HepG2 (cell line): ENCODE results near the gene CCDC93. TPM values are rescaled to one million over a fixed set of nuclear protein-coding genes. Genes with fewer than 3 reads are reported as not detected.
A peak's percentile ranks its signal among the peaks of the same experiment; 100 is the strongest.

Experiments
- ATAC-seq: fragments of 200-7000 bp; cut with Tn5 transposase; 3 replicates; pipeline ENCODE4 v1.9.1; 2020; ENCODE audit warnings: mild to moderate bottlenecking, moderate library complexity
- BruUV-seq: library from RNA; stranded (reverse); fragments of 400-500 nt; replicated peaks from 2 replicates; lab custom pipeline; 2021; lab: Mats Ljungman, UMichigan
- CTCF ChIA-PET: fragments of 300-600 bp; formaldehyde crosslinking; extraction: SDS; loops from one replicate; lab custom pipeline; 2021; ENCODE audit warnings: low total read pairs, inconsistent platforms, low intra/inter-chr PET ratio; lab: Yijun Ruan, JAX
- POLR2A ChIA-PET: fragments of 350-600 bp; sonication (Branson Sonifier 250); formaldehyde crosslinking; loops from one replicate; lab custom pipeline; 2020; ENCODE audit warnings: antibody characterized with exemption, inconsistent platforms; lab: Yijun Ruan, JAX
- DNase-seq: peaks from one replicate; pipeline ENCODE4 v3.0.0-alpha.2; 2015; ENCODE audit warnings: low spot score
- FAIRE-seq: peaks from 3 replicates; lab custom pipeline; 2011; peaks lifted over from hg19 to GRCh38; lab: Jason Lieb, UNC
- H2AFZ ChIP-seq: one replicate; pipeline ENCODE4 v1.6.1; 2011; ENCODE audit warnings: low read length, inconsistent platforms
- H3K27ac ChIP-seq: fragments of 300-600 bp; 3 replicates; pipeline ENCODE4 v1.8.0; 2011; ENCODE audit warnings: mixed run types, mild to moderate bottlenecking, mixed read lengths, low read length, inconsistent platforms; ENCODE audit not compliant: insufficient read depth; ENCODE audit errors: extremely low read length
- H3K27me3 ChIP-seq, 2 experiments: fragments of 200-600 bp in 1 of 2; 2 replicates in 1 of 2; 3 replicates in 1 of 2; pipeline versions ENCODE4 v1.6.0 to v1.8.0; 2011; ENCODE audit warnings: low read length in 2 of 2, mild to moderate bottlenecking in 2 of 2, moderate library complexity in 2 of 2, inconsistent platforms in 1 of 2; ENCODE audit not compliant: insufficient read depth in 2 of 2, control insufficient read depth in 1 of 2
- H3K36me3 ChIP-seq, 2 experiments: fragments of 200-600 bp in 1 of 2; replicated peaks in 1 of 2; 2 replicates in 1 of 2; 3 replicates in 1 of 2; pipeline versions ENCODE4 v1.5.1 to v1.8.0; 2011; ENCODE audit warnings: low read length in 2 of 2, inconsistent platforms in 1 of 2; ENCODE audit not compliant: insufficient read depth in 2 of 2, control insufficient read depth in 1 of 2
- H3K4me1 ChIP-seq: 2 replicates; pipeline ENCODE4 v1.5.1; 2012; ENCODE audit warnings: low read length, inconsistent platforms; ENCODE audit not compliant: insufficient read depth
- H3K4me2 ChIP-seq: 2 replicates; pipeline ENCODE4 v1.6.0; 2011; ENCODE audit warnings: low read depth, low read length, inconsistent platforms
- H3K4me3 ChIP-seq, 3 experiments: fragments of 200-600 bp in 1 of 3; sonication (generic), shearing (Covaris generic) in 1 of 3; replicated peaks in 1 of 3; 2 replicates each; pipeline ENCODE4 v1.5.1; 2011 to 2016; ENCODE audit warnings: low read length in 3 of 3, inconsistent platforms in 2 of 3, low read depth in 2 of 3, mild to moderate bottlenecking in 2 of 3, control low read depth in 1 of 3, mixed read lengths in 1 of 3; ENCODE audit not compliant: insufficient read depth in 1 of 3
- H3K79me2 ChIP-seq: one replicate; pipeline ENCODE4 v1.6.1; 2011; ENCODE audit warnings: low read length, inconsistent platforms; ENCODE audit not compliant: insufficient read depth
- H3K9ac ChIP-seq: 2 replicates; pipeline ENCODE4 v1.6.0; 2011; ENCODE audit warnings: mild to moderate bottlenecking, low read depth, low read length, inconsistent platforms; ENCODE audit not compliant: insufficient read depth
- H3K9me3 ChIP-seq: 2 replicates; pipeline ENCODE4 v1.5.1; 2012; ENCODE audit warnings: mild to moderate bottlenecking, low read length
- H4K20me1 ChIP-seq: 2 replicates; pipeline ENCODE4 v1.6.0; 2011; ENCODE audit warnings: inconsistent platforms, mild to moderate bottlenecking, low read length, moderate library complexity; ENCODE audit not compliant: insufficient read depth
- ATM ChIP-seq: fragments of 450-650 bp; IDR thresholded peaks from 2 replicates; pipeline ENCODE4 v1.7.1; 2017; ENCODE audit warnings: mild to moderate bottlenecking, borderline replicate concordance
- HNF4G ChIP-seq, 2 experiments: sonication (generic) in 1 of 2; formaldehyde crosslinking in 1 of 2; IDR thresholded peaks; 2 replicates each; pipeline versions ENCODE4 v1.4.0 to v1.6.1; 2011 to 2020; ENCODE audit warnings: borderline replicate concordance in 2 of 2, low read depth in 2 of 2, mild to moderate bottlenecking in 2 of 2, low read length in 1 of 2, missing genetic modification reagents in 1 of 2, moderate library complexity in 1 of 2
- NCOR1 ChIP-seq: fragments of 200-600 bp; sonication (generic); IDR thresholded peaks from 2 replicates; pipeline ENCODE4 v1.7.0; 2017; ENCODE audit warnings: antibody characterized with exemption, low read length, borderline replicate concordance
- NFRKB ChIP-seq: fragments of 450-650 bp; IDR thresholded peaks from 2 replicates; pipeline ENCODE4 v1.6.1; 2017
- RBM39 ChIP-seq: fragments of 200-400 bp; formaldehyde crosslinking; IDR thresholded peaks from one replicate; pipeline ENCODE4 v1.6.1; 2018; ENCODE audit warnings: antibody characterized with exemption, mild to moderate bottlenecking, low read depth, low read length; ENCODE audit not compliant: poor library complexity, severe bottlenecking
- RXRB ChIP-seq: IDR thresholded peaks from 2 replicates; pipeline ENCODE4 v1.6.1; 2016; ENCODE audit warnings: borderline replicate concordance, missing genetic modification reagents, missing compliant biosample characterization
- ZBTB42 ChIP-seq: sonication (generic); formaldehyde crosslinking; IDR thresholded peaks from 2 replicates; pipeline ENCODE4 v1.5.0; 2020; ENCODE audit warnings: mild to moderate bottlenecking, missing genetic modification reagents
- ZFP41 ChIP-seq: sonication (generic); formaldehyde crosslinking; IDR thresholded peaks from 2 replicates; pipeline ENCODE4 v1.4.0; 2020; ENCODE audit warnings: mild to moderate bottlenecking, missing genetic modification reagents, borderline replicate concordance
- ZNF367 ChIP-seq: sonication (generic); formaldehyde crosslinking; IDR thresholded peaks from 2 replicates; pipeline ENCODE4 v1.4.0; 2020; ENCODE audit warnings: missing genetic modification reagents, borderline replicate concordance
- WGBS: methylation state at CpG from one replicate; pipeline ENCODE4 v1.1.6; 2017; ENCODE audit warnings: low lambda C conversion rate; 5-methylcytosine and 5-hydroxymethylcytosine counted together
- in situ Hi-C: cut with HindIII; loops from 2 replicates; pipeline ENCODE4 v1.10.0; 2017; ENCODE audit warnings: low pct_unique_long_range_greater_than_20kb; ENCODE audit not compliant: extremely low pct_ligation_motif_present
- intact Hi-C: fragments of 100-400 bp; cut with micrococcal nuclease; formaldehyde crosslinking; loops from one replicate; pipeline ENCODE4 v1.10.0; 2022; ENCODE audit not compliant: unreplicated experiment
- polyA plus RNA-seq, 8 experiments: library from polyadenylated mRNA; depleted of rRNA in 3 of 8; stranded (reverse) in 7 of 8; unstranded in 1 of 8; fragments of >200 nt; fragmentation: Illumina TruSeq in 4 of 8; extraction: Trizol in 4 of 8; gene quantifications; 2 replicates each; pipeline versions ENCODE4 v1.2.1 to v1.2.3, GENCODE V29; 2011 to 2016; ENCODE audit warnings: low read depth in 4 of 8, missing spikeins in 1 of 8, mixed read lengths in 1 of 8; ENCODE audit not compliant: insufficient read depth in 1 of 8
- total RNA-seq, 5 experiments: library from RNA; depleted of rRNA; stranded (reverse); fragments of >200 nt; fragmentation: Illumina TruSeq; extraction: Trizol; gene quantifications; 2 replicates each; pipeline ENCODE4 v1.2.3, GENCODE V29; 2016; ENCODE audit warnings: low read depth in 1 of 5

Gene CCDC93
- total and polyA plus RNA-seq, 2 of the 13 experiments (the other 11 are each of a cell fraction or from before 2014, with no cell fraction given): 37.2 to 53.2 TPM

GRCh38 chr2:117982376-117983033 lies 31.4 kb downstream of the CCDC93 start:
- Histone ChIP-seq H3K9ac (no peak overlapping the region), H3K27ac (no peak overlapping the region), H3K4me1 (0 out of 2 replicates have a peak, but pooled peaks cover 7% of the 10 kb centered on the region), H3K36me3 (peaks cover 21 to 80% of the 10 kb centered on the region in 2 experiments), H3K4me2 (no peak overlapping the region)
- in situ Hi-C loops: no loop called here
- ATAC-seq: peak; percentile 79
- ChIA-PET CTCF (no interaction called here), POLR2A (no interaction called here)
- intact Hi-C loops: no loop called here
- no peak for FAIRE-seq
- no peak for TF ChIP-seq ZBTB42 (CRISPR knock-in tag)
- TF ChIP-seq NFRKB: no peak
- no peak for TF ChIP-seq ZNF367 (CRISPR knock-in tag)
- TF ChIP-seq ZFP41 (CRISPR knock-in tag): no peak
- no peak for TF ChIP-seq ATM
- no peak for TF ChIP-seq NCOR1
- no peak for TF ChIP-seq RBM39
- no peak for TF ChIP-seq HNF4G (IDR thresholded peaks at IDR 0.05; ENCODE audit: borderline replicate concordance, low read depth, low read length)
- no peak for TF ChIP-seq HNF4G (CRISPR knock-in tag; IDR thresholded peaks at IDR 0.05; ENCODE audit: borderline replicate concordance, low read depth)
- TF ChIP-seq RXRB: no peak
- TF ChIP-seq, all 625 proteins: peak for 0
- H4K20me1 ChIP-seq: 0 out of 2 replicates have a peak, but pooled peaks cover 2% of the 10 kb centered on the region
- peak; percentile 15 for DNase-seq
- no peak overlapping the region for H3K4me3 ChIP-seq
- no peak overlapping the region for H2AFZ ChIP-seq
- no peaks in the 10 kb centered on the region for H3K79me2 ChIP-seq
- H3K9me3 ChIP-seq: no peaks in the 10 kb centered on the region
- WGBS: 95% methylated on average over 5 of the region's 5 CpGs
- no peaks in the 10 kb centered on the region for H3K27me3 ChIP-seq
- no TSS peak for BruUV-seq
